ENCODE measurements around the gene STX1A. TPM values are rescaled to one million over a fixed set of nuclear protein-coding genes. Genes with fewer than 3 reads are reported as not detected.

Gene STX1A
- total and polyA plus RNA-seq, 2 of the 13 experiments (the other 11 are each of a cell fraction or from before 2014, with no cell fraction given): 6.1 to 12.2 TPM

DNA sequence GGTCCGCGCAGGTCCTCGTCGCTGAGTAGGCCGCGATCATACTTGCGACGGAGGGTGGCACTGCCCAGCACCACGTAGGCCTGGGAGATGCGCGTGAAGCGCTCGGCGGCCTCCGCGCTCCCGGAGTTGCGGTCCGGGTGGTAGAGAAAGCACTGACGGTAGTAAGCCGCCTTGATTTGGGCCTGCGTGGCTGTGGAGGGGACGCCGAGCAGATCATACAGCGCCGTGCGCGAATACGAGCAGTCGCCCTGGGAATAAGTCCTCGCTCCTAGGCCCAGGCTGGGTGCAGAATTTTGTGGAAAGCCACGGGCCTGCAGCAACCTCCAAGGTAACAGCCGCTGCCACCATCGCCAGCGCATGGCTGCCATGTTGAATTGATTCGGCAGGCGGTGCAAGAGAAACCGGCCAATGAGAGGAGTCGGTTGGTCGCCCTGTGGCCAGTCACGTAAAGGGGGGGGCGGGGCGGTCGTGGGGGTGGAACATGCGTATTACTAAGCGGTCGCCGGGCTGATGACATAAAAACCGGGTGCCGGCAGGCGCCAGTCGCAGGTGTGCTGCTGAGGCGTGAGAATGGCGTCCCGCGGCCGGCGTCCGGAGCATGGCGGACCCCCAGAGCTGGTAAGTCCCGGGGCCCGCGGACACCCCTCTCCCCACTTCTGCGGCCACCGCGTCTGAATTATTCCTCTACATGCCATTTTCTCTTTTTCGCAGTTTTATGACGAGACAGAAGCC, 36.2 kb downstream of the STX1A start, which contains the start of the genes BUD23 and DNAJC30 (continued):
- TF ChIP-seq NFE2L1 (CRISPR knock-in tag; IDR thresholded peaks at IDR 0.05; ENCODE audit: borderline replicate concordance) (no peak), BORCS8-MEF2B (CRISPR knock-in tag; IDR thresholded peaks at IDR 0.05) (peak; percentile 65; the same call in 1 of the 2 replicates), ZNF251 (CRISPR knock-in tag; IDR thresholded peaks at IDR 0.05) (no peak; the same call in 1 of the 2 replicates), MATR3 (CRISPR knock-in tag; IDR thresholded peaks at IDR 0.05) (no peak), ZNF777 (CRISPR knock-in tag; IDR thresholded peaks at IDR 0.05) (peak; percentile 37; the same call in 1 of the 2 replicates), SALL2 (CRISPR knock-in tag; IDR thresholded peaks at IDR 0.05) (peak; percentile 44; the same call in 1 of the 2 replicates), RCOR2 (CRISPR knock-in tag; IDR thresholded peaks at IDR 0.05) (no peak), KLF12 (CRISPR knock-in tag; IDR thresholded peaks at IDR 0.05; ENCODE audit: borderline replicate concordance) (no peak; the same call in 1 of the 2 replicates), BHLHE40 (IDR thresholded peaks at IDR 0.05; ENCODE audit: low read length) (peak; percentile 62), ZZZ3 (CRISPR knock-in tag; IDR thresholded peaks at IDR 0.05; ENCODE audit: borderline replicate concordance) (peak; percentile 58; the same call in 1 of the 2 replicates), NR2C2 (CRISPR knock-in tag; IDR thresholded peaks at IDR 0.05; ENCODE audit: borderline replicate concordance) (peak; percentile 32; the same call in 1 of the 2 replicates), ZIK1 (CRISPR knock-in tag; IDR thresholded peaks at IDR 0.05; ENCODE audit: borderline replicate concordance, low read depth) (0 out of 2 replicates have a peak, but pooled peaks have one; percentile 19), KDM3A (CRISPR knock-in tag; IDR thresholded peaks at IDR 0.05; ENCODE audit: low read depth) (no peak), HCFC1 (IDR thresholded peaks at IDR 0.05; ENCODE audit: low read depth, low read length) (peak; percentile 56; the same call in 1 of the 2 replicates), MEIS2 (CRISPR knock-in tag; IDR thresholded peaks at IDR 0.05) (peak; percentile 83), NFE2L2 (IDR thresholded peaks at IDR 0.05; ENCODE audit: low read length) (no peak), ZFP1 (CRISPR knock-in tag; IDR thresholded peaks at IDR 0.05) (no peak), FOXA1 (IDR thresholded peaks at IDR 0.05) (no peak), FOXA1 (CRISPR knock-in tag; IDR thresholded peaks at IDR 0.05) (no peak), ZSCAN12 (CRISPR knock-in tag; IDR thresholded peaks at IDR 0.05) (peak; percentile 51; the same call in 1 of the 2 replicates), ZNF335 (CRISPR knock-in tag; IDR thresholded peaks at IDR 0.05) (no peak), HNRNPH1 (optimal IDR thresholded peaks at IDR 0.05; ENCODE audit: low read depth, low read length) (no peak), HOXA9 (CRISPR knock-in tag; IDR thresholded peaks at IDR 0.05; ENCODE audit: borderline replicate concordance) (no peak), MED8 (CRISPR knock-in tag; IDR thresholded peaks at IDR 0.05; ENCODE audit: insufficient replicate concordance) (peak; percentile 58)
- TF ChIP-seq, protein P1, sequence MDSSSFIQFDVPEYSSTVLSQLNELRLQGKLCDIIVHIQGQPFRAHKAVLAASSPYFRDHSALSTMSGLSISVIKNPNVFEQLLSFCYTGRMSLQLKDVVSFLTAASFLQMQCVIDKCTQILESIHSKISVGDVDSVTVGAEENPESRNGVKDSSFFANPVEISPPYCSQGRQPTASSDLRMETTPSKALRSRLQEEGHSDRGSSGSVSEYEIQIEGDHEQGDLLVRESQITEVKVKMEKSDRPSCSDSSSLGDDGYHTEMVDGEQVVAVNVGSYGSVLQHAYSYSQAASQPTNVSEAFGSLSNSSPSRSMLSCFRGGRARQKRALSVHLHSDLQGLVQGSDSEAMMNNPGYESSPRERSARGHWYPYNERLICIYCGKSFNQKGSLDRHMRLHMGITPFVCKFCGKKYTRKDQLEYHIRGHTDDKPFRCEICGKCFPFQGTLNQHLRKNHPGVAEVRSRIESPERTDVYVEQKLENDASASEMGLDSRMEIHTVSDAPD (CRISPR knock-in tag; IDR thresholded peaks at IDR 0.05): no peak
- TF ChIP-seq, protein P2, sequence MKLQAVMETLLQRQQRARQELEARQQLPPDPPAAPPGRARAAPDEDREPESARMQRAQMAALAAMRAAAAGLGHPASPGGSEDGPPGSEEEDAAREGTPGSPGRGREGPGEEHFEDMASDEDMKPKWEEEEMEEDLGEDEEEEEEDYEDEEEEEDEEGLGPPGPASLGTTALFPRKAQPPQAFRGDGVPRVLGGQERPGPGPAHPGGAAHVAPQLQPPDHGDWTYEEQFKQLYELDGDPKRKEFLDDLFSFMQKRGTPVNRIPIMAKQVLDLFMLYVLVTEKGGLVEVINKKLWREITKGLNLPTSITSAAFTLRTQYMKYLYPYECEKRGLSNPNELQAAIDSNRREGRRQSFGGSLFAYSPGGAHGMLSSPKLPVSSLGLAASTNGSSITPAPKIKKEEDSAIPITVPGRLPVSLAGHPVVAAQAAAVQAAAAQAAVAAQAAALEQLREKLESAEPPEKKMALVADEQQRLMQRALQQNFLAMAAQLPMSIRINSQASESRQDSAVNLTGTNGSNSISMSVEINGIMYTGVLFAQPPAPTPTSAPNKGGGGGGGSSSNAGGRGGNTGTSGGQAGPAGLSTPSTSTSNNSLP (IDR thresholded peaks at IDR 0.05; ENCODE audit: low read depth, low read length): no peak
- TF ChIP-seq, protein P3, sequence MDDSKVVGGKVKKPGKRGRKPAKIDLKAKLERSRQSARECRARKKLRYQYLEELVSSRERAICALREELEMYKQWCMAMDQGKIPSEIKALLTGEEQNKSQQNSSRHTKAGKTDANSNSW (CRISPR knock-in tag; IDR thresholded peaks at IDR 0.05; ENCODE audit: borderline replicate concordance): no peak
- TF ChIP-seq, protein P4, sequence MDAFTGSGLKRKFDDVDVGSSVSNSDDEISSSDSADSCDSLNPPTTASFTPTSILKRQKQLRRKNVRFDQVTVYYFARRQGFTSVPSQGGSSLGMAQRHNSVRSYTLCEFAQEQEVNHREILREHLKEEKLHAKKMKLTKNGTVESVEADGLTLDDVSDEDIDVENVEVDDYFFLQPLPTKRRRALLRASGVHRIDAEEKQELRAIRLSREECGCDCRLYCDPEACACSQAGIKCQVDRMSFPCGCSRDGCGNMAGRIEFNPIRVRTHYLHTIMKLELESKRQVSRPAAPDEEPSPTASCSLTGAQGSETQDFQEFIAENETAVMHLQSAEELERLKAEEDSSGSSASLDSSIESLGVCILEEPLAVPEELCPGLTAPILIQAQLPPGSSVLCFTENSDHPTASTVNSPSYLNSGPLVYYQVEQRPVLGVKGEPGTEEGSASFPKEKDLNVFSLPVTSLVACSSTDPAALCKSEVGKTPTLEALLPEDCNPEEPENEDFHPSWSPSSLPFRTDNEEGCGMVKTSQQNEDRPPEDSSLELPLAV (CRISPR knock-in tag; conservative IDR thresholded peaks at IDR 0.05; ENCODE audit: low read depth): no peak
